DMS153 treated with DMSO at 0.1 percent for 48 hours (cell line): ENCODE measurements around the gene COL25A1.

Experiments used
- DNase-seq: peaks from one replicate; lab custom pipeline; 2025; ENCODE audit not compliant: unreplicated experiment; lab: John Stamatoyannopoulos, UW

COL25A1 gene

GRCh38 chr4:109302361-109303139 lies at the start of gene COL25A1:
TSS of gene COL25A1 (minus strand) at chr4:109302658.
- DNase-seq, result no peak

GRCh38 chr4:109350121-109350520 lies 47.7 kb upstream of the COL25A1 start:
- DNase-seq, result no peak

GRCh38 chr4:109334129-109335105 lies 32.0 kb upstream of the COL25A1 start:
- DNase-seq, result no peak

GRCh38 chr4:109332926-109333464 lies 30.5 kb upstream of the COL25A1 start:
- DNase-seq, result no peak

- no peak for DNase-seq
Measured at GRCh38 chr4:109327641-109328040, 25.2 kb upstream of the COL25A1 start.

- DNase-seq, result no peak
Measured at GRCh38 chr4:109325698-109326097, 23.2 kb upstream of the COL25A1 start.

- DNase-seq, result no peak
Measured at GRCh38 chr4:109323348-109323747, 20.9 kb upstream of the COL25A1 start.

GRCh38 chr4:109321232-109321631 lies 18.8 kb upstream of the COL25A1 start:
- DNase-seq, result no peak

GRCh38 chr4:109319684-109320083 lies 17.2 kb upstream of the COL25A1 start:
- DNase-seq, result no peak

- DNase-seq, result no peak
Measured at GRCh38 chr4:109319156-109319555, 16.7 kb upstream of the COL25A1 start.

- DNase-seq, result no peak
Measured at GRCh38 chr4:109315818-109316217, 13.4 kb upstream of the COL25A1 start.

GRCh38 chr4:109315341-109315740 lies 12.9 kb upstream of the COL25A1 start:
- DNase-seq, result no peak

GRCh38 chr4:109313168-109314133 lies 11.0 kb upstream of the COL25A1 start:
- no peak for DNase-seq

GRCh38 chr4:109303140-109303496 lies 660 bp upstream of the COL25A1 start:
- no peak for DNase-seq

- DNase-seq, result no peak
Measured at GRCh38 chr4:109301651-109302360, 652 bp downstream of the COL25A1 start.

- no peak for DNase-seq
Measured at GRCh38 chr4:109298279-109299010, 4.0 kb downstream of the COL25A1 start.

- DNase-seq, result no peak
Measured at GRCh38 chr4:109296527-109296926, 5.9 kb downstream of the COL25A1 start.

- no peak for DNase-seq
Measured at GRCh38 chr4:109295081-109295480, 7.4 kb downstream of the COL25A1 start.

- DNase-seq, result no peak
Measured at GRCh38 chr4:109294468-109295020, 7.9 kb downstream of the COL25A1 start.
